HAP-1 (cell line): ENCODE data around the gene MRPL34.
A peak's percentile ranks its signal among the peaks of the same experiment; 100 is the strongest.

Source experiments
- DNase-seq, 2 experiments: peaks; one replicate each; pipeline ENCODE4 v3.0.0-alpha.2; 2016 to 2020; ENCODE audit warnings: low spot score in 2 of 2
- H3K27me3 ChIP-seq: fragments of 250-450 bp; sonication (Bioruptor Pico); 2 replicates; pipeline ENCODE4 v1.5.1; 2020; ENCODE audit warnings: low read depth, mild to moderate bottlenecking, moderate library complexity
- H3K36me3 ChIP-seq: fragments of 250-450 bp; sonication (Bioruptor Pico); replicated peaks from 2 replicates; pipeline ENCODE4 v1.5.1; 2020; ENCODE audit warnings: mild to moderate bottlenecking
- H3K4me1 ChIP-seq: fragments of 250-450 bp; sonication (Bioruptor Pico); 2 replicates; pipeline ENCODE4 v1.5.1; 2020; ENCODE audit warnings: mild to moderate bottlenecking
- H3K4me3 ChIP-seq: fragments of 250-450 bp; sonication (Bioruptor Pico); 2 replicates; pipeline ENCODE4 v1.5.1; 2020; ENCODE audit warnings: mild to moderate bottlenecking, moderate library complexity
- H3K9me3 ChIP-seq: fragments of 250-450 bp; sonication (Bioruptor Pico); 2 replicates; pipeline ENCODE4 v1.5.1; 2020; ENCODE audit warnings: mild to moderate bottlenecking, moderate library complexity
- in situ Hi-C: fragments of 300-500 bp; cut with MboI; formaldehyde crosslinking; loops from 3 replicates; pipeline ENCODE4 v1.14.3; 2020; ENCODE audit warnings: low sequenced_read_pairs, inconsistent platforms, mixed read lengths

MRPL34 gene

DNA sequence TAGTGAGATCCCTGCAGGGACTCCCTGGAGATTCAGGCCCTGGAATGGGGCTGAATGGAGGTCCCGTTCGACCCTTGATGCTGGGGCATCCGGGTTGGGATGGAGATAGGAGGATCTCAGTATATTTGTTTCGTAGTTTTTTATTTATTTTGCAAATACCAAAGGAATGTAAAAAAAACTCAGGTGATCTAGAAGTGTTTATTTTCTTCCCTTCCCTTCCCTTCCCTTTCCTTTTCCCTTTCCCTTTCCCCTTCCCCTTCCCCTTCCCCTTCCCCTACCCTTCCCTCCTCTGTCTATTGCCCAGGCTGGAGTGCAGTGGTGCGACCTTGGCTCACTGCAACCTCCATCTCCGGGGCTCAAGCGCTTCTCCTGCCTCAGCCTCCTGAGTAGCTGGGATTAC, 36.2 kb downstream of the MRPL34 start:
- Histone ChIP-seq H3K4me3 (no peak overlapping the region), H3K4me1 (peaks cover 10% of the 10 kb centered on the region; the same call in 1 of the 2 replicates), H3K27me3 (no peaks in the 10 kb centered on the region), H3K36me3 (peaks cover 34% of the 10 kb centered on the region), H3K9me3 (no peaks in the 10 kb centered on the region)
- DNase-seq, result no peak
- in situ Hi-C loops, result no loop called here

DNA sequence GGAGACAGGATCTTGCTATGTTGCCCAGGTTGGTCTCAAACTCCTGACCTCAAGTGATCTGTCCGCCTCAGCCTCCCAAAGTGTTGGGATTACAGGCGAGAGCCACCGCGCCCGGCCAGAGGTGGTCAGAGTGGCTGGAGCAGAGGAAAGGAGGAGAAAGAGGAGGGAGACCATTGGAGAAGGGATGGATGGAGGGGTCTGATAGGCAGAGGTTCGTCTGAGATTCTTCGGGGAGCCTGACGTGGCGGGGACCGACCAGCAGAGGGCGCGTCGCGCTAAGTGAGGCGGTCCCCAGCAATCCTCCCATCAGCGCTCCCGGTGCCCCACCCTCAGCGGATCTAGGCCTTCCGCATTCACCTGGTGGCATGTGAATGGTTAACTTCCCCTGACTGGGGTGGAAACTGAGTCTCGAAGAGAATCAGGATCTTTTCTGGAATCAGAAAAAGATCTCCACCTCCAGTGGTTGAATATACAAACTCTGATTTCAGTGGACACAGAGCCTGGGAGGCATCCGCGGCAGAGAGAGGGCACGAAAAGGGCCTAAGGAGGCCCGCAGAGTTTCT, 40.5 kb downstream of the MRPL34 start:
- H3K4me3 ChIP-seq, result no peak overlapping the region
- DNase-seq, result peak; percentile 58 to 88
- H3K4me1 ChIP-seq, result peaks cover 3% of the 10 kb centered on the region; the same call in 1 of the 2 replicates
- in situ Hi-C loops, result no loop called here
- peaks cover 20% of the 10 kb centered on the region for H3K36me3 ChIP-seq
- H3K9me3 ChIP-seq, result no peaks in the 10 kb centered on the region
- no peaks in the 10 kb centered on the region for H3K27me3 ChIP-seq

DNA sequence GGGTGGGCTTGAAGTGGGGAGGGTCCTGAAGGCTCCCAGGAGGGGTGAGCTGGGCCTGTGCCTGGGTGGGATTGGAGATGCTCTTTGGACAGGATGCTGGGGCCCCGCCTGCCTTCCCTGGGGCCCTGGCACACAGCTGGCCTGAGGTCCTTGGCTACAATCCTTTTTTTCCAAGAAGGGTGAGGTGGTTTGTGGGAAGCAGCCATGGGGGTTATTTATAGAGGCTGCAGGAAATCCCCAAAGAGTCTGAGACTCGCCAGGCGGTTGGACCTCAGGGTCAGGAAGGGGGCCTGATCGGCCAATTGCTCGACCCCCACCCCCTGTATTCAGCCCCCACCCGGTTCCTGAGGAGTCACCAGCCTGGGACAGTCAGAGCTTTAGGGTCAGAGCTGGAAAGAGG, 41.7 kb downstream of the MRPL34 start:
- in situ Hi-C loops, result no loop called here
- H3K27me3 ChIP-seq, result no peaks in the 10 kb centered on the region
- no peaks in the 10 kb centered on the region for H3K9me3 ChIP-seq
- H3K4me1 ChIP-seq, result peaks cover 3% of the 10 kb centered on the region; the same call in 1 of the 2 replicates
- peaks cover 11% of the 10 kb centered on the region for H3K36me3 ChIP-seq
- DNase-seq, result no peak
- H3K4me3 ChIP-seq, result no peak overlapping the region

DNA sequence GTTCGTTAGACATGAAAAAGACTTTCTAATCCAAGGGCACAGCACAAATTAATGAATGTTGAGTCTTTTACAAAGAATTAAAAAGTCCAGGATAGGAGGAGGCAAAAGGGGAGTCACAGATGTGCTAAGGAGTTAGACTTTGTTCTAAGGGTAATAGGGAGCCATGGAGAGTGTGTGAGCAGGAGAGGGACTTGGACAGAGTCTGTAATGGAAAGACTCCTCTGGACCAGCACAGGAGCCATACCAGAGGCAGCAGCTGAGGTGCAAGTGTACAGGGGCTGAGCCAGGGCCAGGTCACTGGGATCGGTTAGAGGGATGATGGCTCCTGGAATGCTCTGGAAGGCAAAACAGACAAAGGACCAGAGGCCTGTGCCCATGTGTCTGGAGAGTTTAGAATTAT, 42.2 kb downstream of the MRPL34 start:
- Histone ChIP-seq H3K4me1 (peaks cover 3% of the 10 kb centered on the region; the same call in 1 of the 2 replicates), H3K9me3 (no peaks in the 10 kb centered on the region), H3K36me3 (peaks cover 9% of the 10 kb centered on the region), H3K27me3 (no peaks in the 10 kb centered on the region), H3K4me3 (no peak overlapping the region)
- DNase-seq, result no peak
- in situ Hi-C loops, result no loop called here

DNA sequence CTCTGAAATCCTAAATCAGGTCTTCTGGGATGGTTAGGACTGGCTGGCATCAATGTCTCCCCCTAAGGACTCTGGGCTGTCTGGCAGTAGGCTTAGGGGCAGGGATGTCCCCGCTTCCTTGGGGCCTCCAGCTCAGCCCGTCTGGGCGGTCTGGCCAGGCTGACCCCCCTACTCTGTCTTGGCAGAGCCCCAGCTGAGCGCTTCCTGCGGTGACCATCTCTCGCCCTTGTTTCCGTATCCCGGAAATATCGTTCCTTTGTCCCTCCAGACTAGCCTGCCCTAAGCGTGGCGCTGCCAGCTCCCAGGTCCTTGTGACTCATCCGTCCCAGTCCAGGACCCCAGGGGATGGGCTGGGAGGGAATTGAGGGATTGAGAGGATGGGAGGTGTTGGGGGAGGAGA, 43.0 kb downstream of the MRPL34 start:
- in situ Hi-C loops, result no loop called here
- H3K4me3 ChIP-seq, result no peak overlapping the region

DNA sequence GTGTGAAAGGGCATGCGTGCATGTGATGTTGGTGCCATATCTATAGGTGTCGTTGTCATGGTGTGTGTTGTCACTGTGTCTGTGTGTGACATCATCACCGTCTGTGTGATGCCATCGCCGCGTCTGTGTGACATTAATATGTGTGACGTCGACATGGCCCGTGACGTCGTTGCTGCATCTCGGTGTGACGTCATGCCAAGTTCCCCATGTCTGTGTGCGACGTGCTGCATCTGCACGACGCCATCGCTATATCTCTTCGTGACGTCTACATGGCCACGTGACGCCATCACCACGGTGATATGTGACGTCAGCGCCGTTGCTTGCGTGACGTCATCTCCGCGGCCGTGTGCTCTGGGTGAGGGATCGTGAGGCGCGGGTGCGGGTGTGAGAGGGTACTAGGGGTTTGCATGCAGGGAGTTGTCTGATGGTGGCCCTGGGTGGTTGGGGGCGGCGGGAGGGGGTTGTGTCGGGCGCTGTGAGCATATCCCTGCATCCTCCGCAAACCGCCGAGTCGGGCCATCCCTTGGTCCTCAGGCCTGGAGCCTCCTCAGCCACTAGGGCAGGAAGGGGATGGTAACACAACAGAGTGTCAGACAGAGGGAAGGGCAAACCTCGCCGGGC, 46.3 kb downstream of the MRPL34 start:
- H3K36me3 ChIP-seq, result no peaks in the 10 kb centered on the region
- H3K4me3 ChIP-seq, result no peak overlapping the region
- no peaks in the 10 kb centered on the region for H3K4me1 ChIP-seq
- in situ Hi-C loops, result no loop called here
- no peak for DNase-seq
- H3K27me3 ChIP-seq, result no peaks in the 10 kb centered on the region
- no peaks in the 10 kb centered on the region for H3K9me3 ChIP-seq

More for the DNA sequence above, 43.0 kb downstream of the MRPL34 start:
- Histone ChIP-seq H3K27me3 (no peaks in the 10 kb centered on the region), H3K9me3 (no peaks in the 10 kb centered on the region), H3K36me3 (peaks cover 6% of the 10 kb centered on the region), H3K4me1 (peaks cover 3% of the 10 kb centered on the region; the same call in 1 of the 2 replicates)
- DNase-seq, result peak in 1 of 2 experiments; percentile 50

DNA sequence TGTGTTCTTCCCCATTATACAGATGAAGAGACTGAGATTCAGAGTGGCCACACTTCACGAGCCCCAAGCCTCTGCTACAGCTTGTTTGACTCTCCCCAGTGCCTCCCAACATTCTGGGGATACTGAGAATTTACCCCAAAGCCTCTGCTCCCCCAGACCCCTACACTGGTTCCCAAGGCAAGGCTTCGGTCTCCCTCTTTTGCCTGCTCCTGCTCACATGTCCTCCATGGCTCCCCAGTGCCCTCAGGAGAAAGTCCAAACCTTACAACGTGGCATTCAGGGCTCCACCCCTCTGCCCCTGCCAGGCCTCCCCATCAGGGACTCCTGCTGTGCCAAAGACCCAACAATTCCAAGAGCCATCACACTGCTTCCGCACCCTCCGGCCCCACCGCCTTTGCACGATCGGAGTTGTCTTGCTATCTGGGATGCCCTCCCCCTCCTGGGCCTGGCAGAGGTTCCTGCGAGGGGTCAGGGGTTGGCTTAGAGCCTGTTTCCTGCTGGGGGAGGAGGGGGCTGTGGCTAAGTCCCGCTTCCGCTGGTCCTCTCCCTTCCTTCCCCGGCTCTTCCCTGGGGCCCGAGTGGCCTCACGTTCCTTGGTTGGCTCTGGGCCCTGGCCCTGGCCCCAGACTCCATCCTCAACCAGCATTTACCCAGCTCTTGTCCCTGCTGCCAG, 47.1 kb downstream of the MRPL34 start:
- in situ Hi-C loops, result no loop called here
- Histone ChIP-seq H3K4me1 (no peaks in the 10 kb centered on the region), H3K4me3 (no peak overlapping the region), H3K27me3 (no peaks in the 10 kb centered on the region), H3K9me3 (no peaks in the 10 kb centered on the region), H3K36me3 (no peaks in the 10 kb centered on the region)
- DNase-seq, result no peak

DNA sequence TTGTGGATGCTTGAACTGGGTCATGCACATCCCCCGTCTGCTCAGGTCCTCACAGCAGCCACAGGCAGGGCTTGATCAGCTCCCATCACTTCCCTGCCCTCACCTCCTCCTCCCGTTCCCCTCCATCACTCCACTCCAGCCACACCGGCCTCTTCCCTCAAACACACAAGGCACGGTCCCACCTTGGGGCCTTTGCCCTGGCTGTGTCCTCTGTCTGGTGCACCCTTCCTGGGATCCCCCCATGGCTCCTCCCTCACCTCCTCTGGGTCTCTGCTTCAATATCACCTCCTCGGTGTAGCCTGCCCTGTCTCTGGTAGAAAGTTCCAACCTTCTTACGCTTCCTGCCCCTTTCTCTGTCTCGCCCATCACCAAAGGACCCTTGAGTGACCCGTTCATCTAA, 47.7 kb downstream of the MRPL34 start:
- no peaks in the 10 kb centered on the region for H3K9me3 ChIP-seq
- in situ Hi-C loops, result no loop called here
- H3K4me1 ChIP-seq, result no peaks in the 10 kb centered on the region
- no peaks in the 10 kb centered on the region for H3K27me3 ChIP-seq
- no peak for DNase-seq
- no peaks in the 10 kb centered on the region for H3K36me3 ChIP-seq
- no peak overlapping the region for H3K4me3 ChIP-seq
